Suprapubic skin (tissue), 3 donors: ENCODE measurements around the gene COX7A2.

Experiments
- EP300 ChIP-seq: sonication (generic); formaldehyde crosslinking; IDR thresholded peaks from one replicate; pipeline ENCODE4 v1.6.1; 2017; ENCODE audit warnings: antibody characterized with exemption
- TF ChIP-seq, protein P1 (sequence below), 2 donors: fragments of 200-600 bp in 1 of 2; fragments of 450-650 bp in 1 of 2; sonication (generic) in 1 of 2; IDR thresholded peaks; one replicate each; pipeline ENCODE4 v1.5.1; 2016 to 2019; ENCODE audit warnings: antibody characterized with exemption in 2 of 2, mild to moderate bottlenecking in 1 of 2, moderate library complexity in 1 of 2

DNA sequence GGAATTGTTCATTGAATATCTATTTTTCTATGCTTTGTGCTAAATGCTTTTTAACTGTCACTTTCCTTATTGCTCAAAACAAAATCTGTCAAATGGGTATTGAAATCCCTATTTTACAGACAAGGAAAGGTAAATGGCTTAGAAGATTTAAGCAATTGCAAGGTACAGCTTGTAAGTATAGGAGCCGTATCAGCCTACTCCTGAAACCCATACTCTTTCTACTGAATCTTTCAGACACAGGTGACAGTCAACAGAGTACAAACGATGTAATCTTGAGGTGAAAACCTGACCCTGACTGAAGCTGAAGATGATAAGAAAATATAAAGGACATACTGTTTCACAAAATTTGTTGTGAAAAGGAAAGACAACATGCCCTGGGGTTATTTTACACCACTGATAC, 7.0 kb upstream of the COX7A2 start:
- TF ChIP-seq, protein P1, sequence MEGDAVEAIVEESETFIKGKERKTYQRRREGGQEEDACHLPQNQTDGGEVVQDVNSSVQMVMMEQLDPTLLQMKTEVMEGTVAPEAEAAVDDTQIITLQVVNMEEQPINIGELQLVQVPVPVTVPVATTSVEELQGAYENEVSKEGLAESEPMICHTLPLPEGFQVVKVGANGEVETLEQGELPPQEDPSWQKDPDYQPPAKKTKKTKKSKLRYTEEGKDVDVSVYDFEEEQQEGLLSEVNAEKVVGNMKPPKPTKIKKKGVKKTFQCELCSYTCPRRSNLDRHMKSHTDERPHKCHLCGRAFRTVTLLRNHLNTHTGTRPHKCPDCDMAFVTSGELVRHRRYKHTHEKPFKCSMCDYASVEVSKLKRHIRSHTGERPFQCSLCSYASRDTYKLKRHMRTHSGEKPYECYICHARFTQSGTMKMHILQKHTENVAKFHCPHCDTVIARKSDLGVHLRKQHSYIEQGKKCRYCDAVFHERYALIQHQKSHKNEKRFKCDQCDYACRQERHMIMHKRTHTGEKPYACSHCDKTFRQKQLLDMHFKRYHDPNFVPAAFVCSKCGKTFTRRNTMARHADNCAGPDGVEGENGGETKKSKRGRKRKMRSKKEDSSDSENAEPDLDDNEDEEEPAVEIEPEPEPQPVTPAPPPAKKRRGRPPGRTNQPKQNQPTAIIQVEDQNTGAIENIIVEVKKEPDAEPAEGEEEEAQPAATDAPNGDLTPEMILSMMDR (IDR thresholded peaks at IDR 0.05) = no peak
- no peak for TF ChIP-seq EP300
